Caki2 (cell line): ENCODE measurements around the gene REPS1. TPM values are rescaled to one million over a fixed set of nuclear protein-coding genes. Genes with fewer than 3 reads are reported as not detected.

Source experiments
- DNase-seq: peaks from one replicate; pipeline ENCODE4 v3.0.0-alpha.2; 2015; ENCODE audit warnings: low read depth
- in situ Hi-C: cut with HindIII; loops from 2 replicates; pipeline ENCODE4 v1.10.0; 2016; ENCODE audit warnings: low sequenced_read_pairs, low pct_unique_long_range_greater_than_20kb, mixed read lengths
- total RNA-seq: library from RNA; depleted of rRNA; stranded (reverse); fragments of >200 nt; shearing (Covaris generic); gene quantifications from 2 replicates; pipeline ENCODE4 v1.2.3, GENCODE V29; 2014; ENCODE audit warnings: low replicate concordance

Gene REPS1
- total RNA-seq, 1 experiment from 2014 or later: 33.2 TPM

- in situ Hi-C loops: no loop called here
- DNase-seq: no peak
These were observed 10.3 kb downstream of the REPS1 start for GRCh38 chr6:138977646-138978167.

GRCh38 chr6:138977242-138977641, 10.8 kb downstream of the REPS1 start:
- in situ Hi-C loops: no loop called here
- no peak for DNase-seq

GRCh38 chr6:138975815-138976214, 12.2 kb downstream of the REPS1 start:
- no peak for DNase-seq
- in situ Hi-C loops: no loop called here

GRCh38 chr6:138973466-138974153, 14.4 kb downstream of the REPS1 start:
- no peak for DNase-seq
- in situ Hi-C loops: no loop called here

GRCh38 chr6:138972226-138972665, 15.8 kb downstream of the REPS1 start:
- in situ Hi-C loops: no loop called here
- peak; percentile 32 for DNase-seq

- DNase-seq: peak; percentile 33
- in situ Hi-C loops: no loop called here
These were observed 16.5 kb downstream of the REPS1 start for GRCh38 chr6:138971601-138972000.

DNA sequence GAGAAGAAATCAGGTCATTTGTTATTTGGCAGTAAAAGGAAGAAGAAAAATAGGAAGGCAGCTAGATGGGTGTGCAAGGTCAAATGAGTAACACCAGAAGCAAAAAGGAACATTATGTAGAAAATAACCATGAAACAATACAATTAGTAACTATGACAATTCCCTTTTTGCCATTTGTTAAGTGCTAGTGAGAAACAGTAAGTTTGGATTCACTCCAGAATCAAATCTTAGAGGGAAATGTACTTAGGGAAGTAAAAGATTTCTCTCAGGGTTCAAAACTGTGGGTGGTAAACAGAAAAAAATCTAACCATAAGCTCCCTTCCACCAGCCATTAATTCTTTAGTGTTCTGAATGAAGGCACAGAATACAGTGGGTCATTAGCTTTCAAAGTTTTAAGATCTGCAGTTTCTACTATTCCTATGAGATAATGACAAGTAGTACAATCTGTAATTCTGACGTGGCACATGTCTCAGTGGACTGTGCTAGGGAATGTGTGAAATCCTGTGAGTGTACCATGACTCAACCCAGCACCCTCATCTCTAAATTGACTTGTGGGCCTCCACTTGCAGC, 17.1 kb downstream of the REPS1 start:
- DNase-seq: peak; percentile 53
- in situ Hi-C loops: no loop called here

- DNase-seq: no peak
- in situ Hi-C loops: no loop called here
These were observed 17.9 kb downstream of the REPS1 start for GRCh38 chr6:138970159-138970558.

GRCh38 chr6:138966870-138967269, 21.2 kb downstream of the REPS1 start:
- in situ Hi-C loops: no loop called here
- no peak for DNase-seq

DNA sequence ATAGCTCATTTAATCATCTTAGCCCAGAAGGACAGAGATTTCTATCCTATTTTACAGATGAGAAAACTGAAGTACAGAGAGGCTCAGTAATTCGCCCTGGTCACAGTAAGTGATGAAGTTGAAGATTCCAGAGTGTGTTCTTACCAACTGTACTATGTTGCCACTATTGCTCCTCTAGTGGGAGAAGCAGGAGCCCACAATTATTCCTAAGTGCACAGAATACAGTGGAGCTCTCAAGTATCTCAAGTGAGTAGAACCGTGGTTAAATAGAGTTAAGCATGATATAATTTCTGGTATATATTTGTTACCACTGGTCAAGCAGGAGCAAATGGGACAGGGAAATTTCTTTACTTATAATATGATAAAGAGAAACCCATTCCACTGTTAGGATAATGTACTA, 22.1 kb downstream of the REPS1 start:
- DNase-seq: no peak
- in situ Hi-C loops: no loop called here

GRCh38 chr6:138965291-138965874, 22.7 kb downstream of the REPS1 start:
- no peak for DNase-seq
- in situ Hi-C loops: no loop called here

DNA sequence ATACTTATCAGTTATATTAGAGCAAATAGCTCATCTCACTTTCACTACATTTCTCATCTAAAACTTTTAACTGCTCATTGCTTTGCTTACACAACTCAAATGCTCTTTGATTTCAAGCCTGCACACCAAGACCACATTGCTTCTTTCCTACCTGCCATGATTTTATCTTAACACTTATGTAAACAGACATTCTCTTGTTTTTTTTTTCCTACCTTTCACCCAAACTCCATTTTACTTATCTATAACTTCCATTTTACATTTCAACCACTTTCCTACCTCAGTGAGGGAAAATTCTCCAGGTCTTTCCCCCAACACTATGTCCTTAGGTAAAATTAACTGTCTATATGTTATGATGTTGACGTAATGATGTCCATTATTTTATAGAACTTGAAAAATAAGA, 24.0 kb downstream of the REPS1 start:
- no peak for DNase-seq
- in situ Hi-C loops: no loop called here

DNA sequence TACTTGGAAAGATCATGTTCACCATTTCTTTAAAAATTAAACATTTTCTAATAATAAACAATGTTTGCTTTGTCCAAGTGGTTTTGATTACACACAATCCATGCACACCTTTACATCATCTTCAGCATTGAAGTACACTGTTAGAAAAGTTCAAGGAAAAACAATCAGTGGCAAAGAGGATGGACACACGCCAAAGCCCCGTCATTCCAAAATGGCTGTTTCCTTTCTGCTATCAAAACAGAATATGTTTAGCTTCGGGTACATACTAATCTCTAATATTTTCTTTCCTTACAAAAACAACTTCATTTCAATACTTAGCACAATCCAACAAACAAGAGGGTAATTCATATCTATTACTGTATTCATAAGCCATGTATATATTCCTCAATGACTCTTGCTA, 24.5 kb downstream of the REPS1 start:
- in situ Hi-C loops: no loop called here
- no peak for DNase-seq

DNA sequence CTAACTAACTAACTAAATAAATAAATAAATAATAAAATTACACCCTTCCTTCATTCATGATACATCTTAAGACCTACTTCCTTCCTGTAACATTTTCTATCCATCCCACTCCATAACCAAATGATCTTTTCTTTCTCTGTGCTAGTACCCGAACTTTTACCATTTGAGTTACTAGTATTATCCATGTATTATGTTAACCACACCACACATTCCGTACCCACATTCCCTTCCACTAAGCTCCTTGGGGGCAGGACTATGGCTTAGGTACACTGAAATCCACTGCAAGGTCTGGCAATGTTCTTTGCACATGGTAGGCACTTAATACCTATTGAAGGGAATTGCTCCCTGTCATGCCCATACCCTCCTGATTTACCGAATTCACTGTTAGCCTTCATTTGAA, 24.9 kb downstream of the REPS1 start:
- in situ Hi-C loops: no loop called here
- DNase-seq: no peak

DNA sequence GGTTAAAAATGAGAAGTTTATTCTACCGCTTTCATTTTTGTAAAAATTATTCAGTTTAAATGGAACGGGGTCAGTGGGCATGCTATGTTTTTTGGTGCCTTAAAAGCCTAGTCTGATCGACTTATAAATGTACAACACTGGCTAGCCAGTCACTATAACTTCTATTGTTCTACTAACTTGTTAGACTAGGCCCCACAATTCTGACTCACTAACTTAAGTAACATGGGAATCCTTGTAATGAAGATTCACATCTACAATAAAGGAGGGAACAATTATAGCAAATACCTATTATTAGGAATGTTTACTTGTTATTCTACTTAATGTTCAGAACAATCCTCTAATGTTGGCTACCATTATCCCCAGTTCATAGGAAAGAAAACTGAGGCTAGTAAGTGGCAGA, 28.5 kb downstream of the REPS1 start:
- DNase-seq: no peak

GRCh38 chr6:138958595-138958994, 29.5 kb downstream of the REPS1 start:
- no peak for DNase-seq
- in situ Hi-C loops: no loop called here

More for the DNA sequence above, 28.5 kb downstream of the REPS1 start:
- in situ Hi-C loops: no loop called here

GRCh38 chr6:138957903-138958302, 30.1 kb downstream of the REPS1 start:
- no peak for DNase-seq
- in situ Hi-C loops: no loop called here

GRCh38 chr6:138957484-138957883, 30.6 kb downstream of the REPS1 start:
- in situ Hi-C loops: no loop called here
- DNase-seq: no peak

DNA sequence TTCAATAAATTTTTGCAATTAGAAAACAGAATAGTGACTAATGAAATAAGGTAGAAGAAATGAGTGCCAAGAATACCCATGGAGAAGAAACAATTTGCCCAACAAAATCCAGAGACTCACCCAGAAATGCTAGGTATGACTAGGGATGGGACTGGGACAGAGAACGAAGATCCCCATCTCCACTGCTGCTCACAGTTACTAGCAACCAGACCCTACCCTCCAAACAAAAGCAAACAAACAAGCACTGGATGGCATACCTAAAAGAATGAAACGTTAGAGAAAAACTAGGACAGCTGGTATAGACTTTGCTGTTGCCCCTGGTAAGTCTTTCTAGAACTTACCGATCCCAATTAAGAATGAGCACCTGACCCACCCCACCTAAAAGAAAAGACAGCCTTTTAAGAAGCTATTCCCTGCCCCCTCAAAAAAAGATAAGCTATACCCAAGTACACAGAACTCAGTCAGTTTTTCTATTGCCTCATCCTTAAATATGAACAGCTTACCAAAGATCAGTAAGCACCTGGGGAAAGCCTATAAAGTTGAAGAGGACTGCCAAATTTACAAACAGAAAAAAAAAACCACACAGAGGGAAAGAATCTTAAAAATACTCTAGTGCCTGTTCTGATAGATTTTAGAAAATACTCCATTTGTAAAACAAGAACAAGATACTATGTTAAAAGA, 31.7 kb downstream of the REPS1 start:
- DNase-seq: no peak
- in situ Hi-C loops: no loop called here
